Erythroblast (primary cell): ENCODE data around the gene SDF2.
"Not testable (repeated sequence)": the region's sequence is repeated elsewhere in the genome, so short reads cannot be mapped to it uniquely, and the experiment has no call there.

Experiments used
- GATA1 ChIP-seq: IDR thresholded peaks from 2 replicates; pipeline ENCODE4 v1.6.1; 2011; ENCODE audit warnings: low read depth, mild to moderate bottlenecking, control low read depth, low read length, moderate library complexity
- POLR2A ChIP-seq: IDR thresholded peaks from 2 replicates; pipeline ENCODE4 v1.6.1; 2011; ENCODE audit warnings: mild to moderate bottlenecking, low read length

GRCh38 chr17:28658766-28659496, 2.8 kb downstream of the SDF2 start:
- TF ChIP-seq POLR2A, GATA1: not testable (repeated sequence)
